B cell (primary cell): Measurements from ENCODE around the gene FOXP4. TPM values are rescaled to one million over a fixed set of nuclear protein-coding genes. Genes with fewer than 3 reads are reported as not detected.

Source experiments
- ATAC-seq: fragments of 200-7000 bp; cut with Tn5 transposase; one replicate; pipeline ENCODE4 v1.10.0; 2021; ENCODE audit warnings: low read depth, mild to moderate bottlenecking, moderate number of reproducible peaks, moderate library complexity
- CTCF ChIA-PET: fragments of 350-600 bp; sonication (Branson Sonifier 250); formaldehyde crosslinking; loops from one replicate; lab custom pipeline; 2021; ENCODE audit warnings: antibody characterized with exemption, inconsistent platforms; lab: Charles Lee
- POLR2A ChIA-PET: fragments of 350-600 bp; sonication (Branson Sonifier 250); formaldehyde crosslinking; loops from one replicate; lab custom pipeline; 2021; ENCODE audit warnings: antibody characterized with exemption; lab: Charles Lee
- DNase-seq: peaks from one replicate; pipeline ENCODE4 v3.0.0; 2013
- H2AFZ ChIP-seq: 2 replicates; pipeline ENCODE4 v1.6.1; 2012; ENCODE audit warnings: mild to moderate bottlenecking, low read depth, low read length; ENCODE audit not compliant: insufficient read depth, poor library complexity, severe bottlenecking
- H3K27ac ChIP-seq, 2 donors: 1 replicate in 1 of 2; 2 replicates in 1 of 2; pipeline ENCODE4 v1.5.1; 2012 to 2013; ENCODE audit warnings: low read length in 2 of 2, mild to moderate bottlenecking in 2 of 2, moderate library complexity in 1 of 2
- H3K27me3 ChIP-seq, 4 experiments: fragments of 200-600 bp in 1 of 4; sonication (generic) in 1 of 4; replicated peaks in 1 of 4; 1 replicate in 2 of 4; 2 replicates in 2 of 4; pipeline versions ENCODE4 v1.6.1 to v1.7.0; 2013 to 2016; ENCODE audit warnings: low read length in 3 of 4, mild to moderate bottlenecking in 2 of 4, mixed read lengths in 1 of 4, moderate library complexity in 1 of 4; ENCODE audit not compliant: insufficient read depth in 4 of 4, control insufficient read depth in 3 of 4; ENCODE audit errors: control extremely low read depth in 1 of 4
- H3K36me3 ChIP-seq, 2 experiments: replicated peaks in 1 of 2; 1 replicate in 1 of 2; 2 replicates in 1 of 2; pipeline versions ENCODE4 v1.6.1 to v1.7.1; 2013; ENCODE audit warnings: low read length in 1 of 2; ENCODE audit not compliant: insufficient read depth in 2 of 2, control insufficient read depth in 1 of 2; ENCODE audit errors: control extremely low read depth in 1 of 2, extremely low read depth in 1 of 2
- H3K4me1 ChIP-seq, 2 donors: fragments of 200-600 bp in 1 of 2; sonication (generic) in 1 of 2; 1 replicate in 1 of 2; 2 replicates in 1 of 2; pipeline versions ENCODE4 v1.5.1 to v1.6.1; 2013 to 2017; ENCODE audit warnings: low read length in 2 of 2; ENCODE audit not compliant: control insufficient read depth in 2 of 2, insufficient read depth in 2 of 2
- H3K4me2 ChIP-seq: replicated peaks from 2 replicates; pipeline ENCODE3; 2012; ENCODE audit warnings: mild to moderate bottlenecking, low read depth, low read length; ENCODE audit not compliant: poor library complexity, severe bottlenecking
- H3K4me3 ChIP-seq, 5 experiments: fragments of 200-600 bp in 1 of 5; sonication (generic) in 1 of 5; 1 replicate in 3 of 5; 2 replicates in 2 of 5; pipeline versions ENCODE4 v1.5.1 to v1.7.0; 2011 to 2016; ENCODE audit warnings: low read length in 4 of 5, mild to moderate bottlenecking in 4 of 5, low read depth in 2 of 5, control low read depth in 1 of 5, moderate library complexity in 1 of 5; ENCODE audit not compliant: insufficient read depth in 1 of 5; ENCODE audit errors: control extremely low read depth in 1 of 5, extremely low read depth in 1 of 5
- H3K79me2 ChIP-seq: fragments of 200-600 bp; sonication (generic); one replicate; pipeline ENCODE4 v1.6.0; 2016; ENCODE audit warnings: low read length; ENCODE audit not compliant: control insufficient read depth, insufficient read depth
- H3K9ac ChIP-seq: fragments of 200-600 bp; sonication (generic); 2 replicates; pipeline ENCODE4 v1.6.1; 2017; ENCODE audit warnings: mild to moderate bottlenecking, low read length, moderate library complexity
- H3K9me3 ChIP-seq, 3 donors: one replicate each; pipeline versions ENCODE4 v1.6.1 to v1.7.1; 2013; ENCODE audit warnings: low read length in 2 of 3; ENCODE audit not compliant: control insufficient read depth in 2 of 3, insufficient read depth in 1 of 3; ENCODE audit errors: control extremely low read depth in 1 of 3
- H4K20me1 ChIP-seq: 2 replicates; pipeline ENCODE4 v1.6.0; 2012; ENCODE audit warnings: mild to moderate bottlenecking, low read length; ENCODE audit not compliant: insufficient read depth, control insufficient read depth, poor library complexity, severe bottlenecking
- H3K27ac Mint-ChIP-seq: one replicate; pipeline ENCODE4 v1.8.0; 2021; ENCODE audit warnings: mixed read lengths
- H3K27me3 Mint-ChIP-seq: one replicate; pipeline ENCODE4 v1.8.0; 2021; ENCODE audit warnings: mixed read lengths
- H3K4me1 Mint-ChIP-seq: one replicate; pipeline ENCODE4 v1.8.0; 2021; ENCODE audit warnings: mixed read lengths
- H3K4me3 Mint-ChIP-seq: one replicate; pipeline ENCODE4 v1.8.0; 2021; ENCODE audit warnings: mixed read lengths
- H3K9me3 Mint-ChIP-seq: one replicate; pipeline ENCODE4 v1.8.0; 2022; ENCODE audit warnings: mixed read lengths; ENCODE audit not compliant: insufficient read depth
- EZH2 ChIP-seq: IDR thresholded peaks from 2 replicates; pipeline ENCODE4 v1.6.1; 2012; ENCODE audit warnings: borderline replicate concordance, low read depth, mild to moderate bottlenecking, moderate library complexity, low read length; ENCODE audit not compliant: insufficient read depth, poor library complexity, severe bottlenecking
- WGBS: methylation state at CpG from one replicate; pipeline ENCODE4 v1.1.5; 2013; ENCODE audit warnings: missing lambda C conversion rate; ENCODE audit not compliant: insufficient coverage; 5-methylcytosine and 5-hydroxymethylcytosine counted together
- intact Hi-C: fragments of 100-400 bp; cut with micrococcal nuclease; formaldehyde crosslinking; loops from one replicate; pipeline ENCODE4 v1.10.0; 2022
- polyA plus RNA-seq: library from polyadenylated mRNA; depleted of rRNA; stranded (reverse); fragments of >200 nt; gene quantifications from 2 replicates; pipeline ENCODE4 v1.2.3, GENCODE V29; 2012
- total RNA-seq, 2 donors: library from RNA; stranded (reverse); fragments of 120-200 nt in 1 of 2; gene quantifications; 1 replicate in 1 of 2; 2 replicates in 1 of 2; pipeline versions ENCODE4 v1.2.3 to v1.2.4, GENCODE V29; 2013 to 2022
- TF ChIP-seq, protein P1 (sequence below): fragments of 200-600 bp; IDR thresholded peaks from one replicate; pipeline ENCODE4 v1.8.0; 2022; ENCODE audit warnings: antibody characterized with exemption, mild to moderate bottlenecking

FOXP4 gene
- total and polyA plus RNA-seq, 2 donors (not counting 1 experiment from before 2014, with no cell fraction given) = 17.0 to 38.7 TPM

DNA sequence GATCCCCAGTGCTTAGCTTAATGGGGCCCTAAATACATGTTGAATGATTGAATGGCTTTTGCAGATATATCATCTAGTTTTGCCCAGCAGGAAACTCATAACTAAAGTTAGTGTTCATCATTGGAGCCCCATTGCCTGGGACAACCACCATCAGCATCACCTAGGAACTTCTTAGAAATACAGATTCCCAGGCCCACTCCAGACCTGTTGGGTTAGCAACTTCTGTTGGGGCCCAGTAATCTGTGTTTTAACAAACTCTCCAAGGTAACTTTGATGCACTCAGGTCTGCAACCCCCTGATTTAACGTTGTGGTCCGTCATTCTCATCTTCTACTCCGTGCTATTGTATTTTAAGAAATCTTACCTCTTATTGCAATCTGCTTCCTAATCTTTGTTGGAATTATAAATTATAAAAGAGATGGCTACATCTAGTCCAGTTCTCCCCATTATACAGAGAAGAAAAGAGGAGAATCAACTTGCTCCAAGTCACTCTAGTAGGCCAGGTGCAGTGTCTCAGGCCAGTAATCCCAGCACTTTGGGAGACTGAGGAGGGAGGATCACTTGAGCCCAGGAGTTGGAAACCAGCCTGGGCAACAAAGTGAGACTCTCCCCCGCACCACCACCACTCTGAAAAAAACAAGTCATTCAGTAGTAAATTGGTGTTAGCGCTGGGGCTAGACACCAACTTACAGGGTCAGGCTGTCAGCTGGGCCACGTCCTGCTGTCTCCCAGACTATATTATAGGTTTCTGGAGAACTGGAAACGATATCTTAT lies 13.7 kb downstream of the FOXP4 start:
- ChIA-PET CTCF (interaction anchor here (1.0 to 1.8 kb wide), 6 partner anchors 12 to 135 kb away, joined by 3 to 8 read pairs (median 3); no protein-coding TSS in a partner anchor), POLR2A (no interaction called here)
- Histone ChIP-seq H2AFZ (peak overlapping the region; percentile 63), H3K9ac (peak overlapping the region; percentile 86), H3K36me3 (peaks cover 0 to 6% of the 10 kb centered on the region in 2 experiments), H3K4me1 (peaks cover 16 to 24% of the 10 kb centered on the region in 2 donors), H3K27ac (peak overlapping the region in 1 of 2 donors; percentile 92), H4K20me1 (peaks cover 37% of the 10 kb centered on the region), H3K4me2 (peak overlapping the region; percentile 83), H3K9me3 (no peaks in the 10 kb centered on the region), H3K4me3 (peak overlapping the region; percentile 53 to 86 (median 75)), H3K79me2 (peaks cover 51% of the 10 kb centered on the region), H3K27me3 (no peaks in the 10 kb centered on the region)
- no peak for TF ChIP-seq EZH2
- TF ChIP-seq, protein P1, sequence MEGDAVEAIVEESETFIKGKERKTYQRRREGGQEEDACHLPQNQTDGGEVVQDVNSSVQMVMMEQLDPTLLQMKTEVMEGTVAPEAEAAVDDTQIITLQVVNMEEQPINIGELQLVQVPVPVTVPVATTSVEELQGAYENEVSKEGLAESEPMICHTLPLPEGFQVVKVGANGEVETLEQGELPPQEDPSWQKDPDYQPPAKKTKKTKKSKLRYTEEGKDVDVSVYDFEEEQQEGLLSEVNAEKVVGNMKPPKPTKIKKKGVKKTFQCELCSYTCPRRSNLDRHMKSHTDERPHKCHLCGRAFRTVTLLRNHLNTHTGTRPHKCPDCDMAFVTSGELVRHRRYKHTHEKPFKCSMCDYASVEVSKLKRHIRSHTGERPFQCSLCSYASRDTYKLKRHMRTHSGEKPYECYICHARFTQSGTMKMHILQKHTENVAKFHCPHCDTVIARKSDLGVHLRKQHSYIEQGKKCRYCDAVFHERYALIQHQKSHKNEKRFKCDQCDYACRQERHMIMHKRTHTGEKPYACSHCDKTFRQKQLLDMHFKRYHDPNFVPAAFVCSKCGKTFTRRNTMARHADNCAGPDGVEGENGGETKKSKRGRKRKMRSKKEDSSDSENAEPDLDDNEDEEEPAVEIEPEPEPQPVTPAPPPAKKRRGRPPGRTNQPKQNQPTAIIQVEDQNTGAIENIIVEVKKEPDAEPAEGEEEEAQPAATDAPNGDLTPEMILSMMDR = no peak
- no peak for DNase-seq
- H3K27me3 Mint-ChIP-seq = no peaks in the 10 kb centered on the region
- peak overlapping the region; percentile 84 for H3K27ac Mint-ChIP-seq
- peak overlapping the region; percentile 91 for H3K4me3 Mint-ChIP-seq
- intact Hi-C loops = loop anchor here (1.0 to 5.0 kb wide), 2 partner anchors 13 to 53 kb away; no protein-coding TSS in a partner anchor
- H3K4me1 Mint-ChIP-seq = peaks cover 39% of the 10 kb centered on the region
- ATAC-seq = no peak
- no peaks in the 10 kb centered on the region for H3K9me3 Mint-ChIP-seq
- no CpG with 5 or more reads among the region's 7 CpGs for WGBS
